Stimulated activated CD4-positive, alpha-beta T cell treated with anti-CD3 and anti-CD28 coated beads, Interleukin-2, amount 100 ng/mL, for 48 hours (primary cell): ENCODE results near the gene DGCR2.

Experiments used
- DNase-seq, 2 donors: peaks; one replicate each; pipeline ENCODE4 v3.0.0-alpha.2; 2020

DGCR2 gene

DNA sequence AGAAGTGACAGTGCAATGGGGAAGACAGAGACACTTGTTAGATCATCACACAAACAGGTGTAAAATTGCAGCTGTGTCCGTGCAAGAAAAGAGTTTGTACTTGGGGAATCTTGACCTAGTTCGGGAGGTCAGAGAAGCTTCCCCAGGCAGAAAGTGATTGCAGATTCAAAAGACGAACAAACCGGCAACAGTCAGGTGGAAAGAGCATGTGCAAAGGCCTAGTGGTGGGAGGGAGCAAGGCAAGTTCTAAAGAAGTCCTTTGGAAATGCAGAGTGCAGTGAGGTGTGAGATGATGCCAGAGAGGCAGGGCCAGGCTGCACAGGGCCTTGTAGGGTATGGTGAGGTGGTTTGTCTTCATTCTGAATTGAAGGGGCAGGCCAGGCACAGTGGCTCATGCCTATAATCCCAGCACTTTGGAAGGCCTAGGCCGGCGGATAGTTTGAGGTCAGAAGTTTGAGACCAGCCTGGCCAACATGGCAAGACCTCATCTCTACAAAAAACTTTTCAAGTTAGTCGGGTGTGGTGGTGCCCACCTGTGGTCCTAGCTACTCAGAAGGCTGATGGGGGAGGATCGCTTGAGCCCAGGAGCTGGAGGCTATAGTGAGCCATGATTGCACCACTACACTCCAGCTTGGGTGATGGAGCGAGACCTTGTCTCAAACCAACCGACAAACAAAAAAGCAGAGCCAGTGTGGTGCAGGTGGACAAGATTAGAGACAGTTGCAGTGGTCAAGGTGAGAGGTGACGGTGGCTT lies 24.2 kb upstream of the DGCR2 start:
- DNase-seq = no peak

DNA sequence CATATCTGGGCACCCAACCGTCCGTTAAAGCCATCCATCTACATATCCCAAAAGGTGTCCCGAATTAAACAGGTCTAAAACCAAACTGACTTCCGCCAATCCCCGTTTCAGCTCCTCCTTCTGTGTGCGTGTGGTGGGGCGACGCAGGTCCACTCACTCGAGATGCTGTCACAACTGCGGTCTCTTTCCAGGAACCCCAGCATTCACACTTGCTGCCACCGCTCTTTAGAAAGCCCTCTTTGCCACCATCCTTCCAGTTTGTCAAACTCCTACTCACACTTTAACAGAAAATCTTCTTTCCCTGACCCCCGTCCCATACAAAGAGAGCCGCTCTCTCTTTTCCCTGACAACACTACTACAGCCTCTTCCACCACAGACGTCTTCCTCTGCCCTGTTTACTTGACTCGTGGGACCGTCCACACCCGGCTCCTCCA lies 21.8 kb upstream of the DGCR2 start:
- peak; percentile 34 for DNase-seq

DNA sequence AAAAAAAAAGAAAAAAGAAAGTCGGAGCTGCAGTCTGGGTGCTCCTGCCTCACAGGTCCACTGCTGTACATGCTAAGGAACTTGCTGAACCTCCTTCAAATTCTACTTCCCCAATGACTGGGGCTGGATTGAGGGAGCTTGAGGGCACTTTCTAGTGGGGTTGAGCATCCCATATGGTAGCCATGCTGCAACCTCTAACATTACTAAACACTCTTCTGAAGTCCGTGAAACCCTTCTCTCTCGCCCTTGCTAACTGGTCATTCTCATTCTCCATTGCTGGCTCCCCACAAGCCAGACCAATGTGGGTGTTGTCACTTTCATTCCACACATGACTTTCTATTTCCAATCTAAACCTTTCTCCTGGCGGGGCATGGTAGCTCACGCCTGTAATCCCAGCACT lies 21.0 kb upstream of the DGCR2 start:
- DNase-seq = no peak

DNA sequence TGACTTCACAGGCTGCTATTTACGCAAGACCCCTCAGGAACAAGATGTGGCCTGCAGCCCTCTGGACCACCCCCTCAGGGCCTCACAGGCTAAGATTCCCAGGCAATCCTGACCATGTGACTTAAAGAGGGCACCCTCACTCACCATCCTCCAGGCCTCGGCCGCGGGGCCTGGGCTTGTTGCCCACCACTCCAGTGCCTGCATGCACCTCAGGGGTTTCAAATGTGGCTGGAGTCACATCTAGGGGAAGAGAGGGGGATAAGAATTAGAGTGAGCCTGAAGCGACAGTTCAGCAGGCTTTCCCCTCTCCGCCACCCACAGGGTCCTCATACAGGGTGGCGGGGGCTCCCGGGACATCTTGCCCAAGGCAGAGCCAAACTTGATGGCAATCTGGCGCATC lies 20.2 kb upstream of the DGCR2 start:
- no peak for DNase-seq

DNA sequence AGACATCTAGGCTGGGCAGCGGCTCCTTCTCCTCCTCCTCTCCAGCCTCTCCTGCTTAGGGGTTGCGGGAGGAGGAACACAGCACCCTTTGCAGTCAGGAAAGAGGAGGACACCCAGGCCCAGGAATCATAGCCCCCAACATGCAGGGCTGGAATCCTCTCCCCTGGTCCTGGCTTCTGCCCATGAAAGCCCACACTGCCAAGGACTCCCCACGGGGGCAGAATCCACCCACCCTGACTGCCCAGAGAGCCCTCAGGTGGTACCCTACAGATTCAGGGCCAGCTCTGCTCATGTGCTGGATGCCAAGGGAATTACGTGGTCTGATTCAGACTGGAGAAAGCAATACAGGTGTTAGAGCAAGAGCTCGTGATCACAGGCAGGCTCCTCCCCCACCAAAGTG lies 17.8 kb upstream of the DGCR2 start:
- DNase-seq = no peak

DNA sequence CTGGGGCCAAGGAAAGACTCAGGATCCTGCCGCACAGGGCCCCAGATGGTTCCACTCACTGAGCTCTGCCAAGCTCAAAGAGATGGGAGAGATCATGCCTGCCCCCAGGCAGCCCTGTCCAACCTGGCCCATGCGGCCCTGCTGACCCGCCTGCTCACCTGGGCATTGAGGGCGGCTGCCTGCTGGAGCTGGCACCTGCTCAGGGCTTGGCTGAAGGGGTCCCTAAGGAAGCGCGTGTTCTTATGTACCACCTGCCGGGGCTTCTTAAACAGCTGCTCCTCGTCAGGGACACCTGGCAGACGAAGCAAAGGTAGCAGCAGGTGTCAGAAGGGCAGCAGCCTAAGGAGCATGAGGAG lies 16.8 kb upstream of the DGCR2 start:
- DNase-seq = no peak

DNA sequence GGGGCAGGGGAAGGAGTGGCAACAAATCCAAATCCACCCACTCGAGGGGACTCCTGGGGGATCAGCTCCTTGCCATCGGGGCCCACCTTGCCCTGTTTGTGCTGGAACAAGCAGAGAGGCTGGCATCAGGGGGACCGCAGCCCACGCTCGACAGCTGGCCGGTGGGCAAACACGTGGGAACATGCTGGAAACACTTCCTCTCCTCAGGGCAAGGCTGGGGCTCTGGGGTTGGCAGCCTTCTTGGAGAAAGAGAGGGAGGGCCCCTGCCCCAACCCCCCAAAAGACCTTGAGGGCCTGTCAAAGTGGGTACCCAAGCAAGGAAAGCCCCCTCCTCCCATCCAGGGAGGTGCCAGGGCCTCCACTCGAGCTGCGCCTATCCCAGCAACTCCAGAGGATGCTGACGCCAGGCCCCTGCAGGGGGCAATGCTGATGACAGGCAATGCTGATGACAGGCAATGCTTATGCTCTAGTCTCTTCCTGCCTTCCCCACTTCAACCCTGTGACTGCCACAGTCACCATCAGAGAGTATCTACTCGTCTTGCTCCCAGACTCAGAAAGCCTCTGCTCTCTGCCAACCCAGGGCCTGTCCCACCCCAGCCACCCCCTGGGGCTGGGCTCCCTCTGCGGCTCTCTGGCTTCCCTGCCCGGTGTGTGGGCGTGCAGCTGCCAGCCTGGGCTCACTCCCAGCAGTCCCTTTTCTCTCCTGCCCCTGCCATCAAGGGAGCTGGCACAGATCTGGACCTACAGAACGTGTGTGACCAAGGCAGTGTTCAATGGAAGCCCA lies 16.2 kb upstream of the DGCR2 start:
- no peak for DNase-seq

DNA sequence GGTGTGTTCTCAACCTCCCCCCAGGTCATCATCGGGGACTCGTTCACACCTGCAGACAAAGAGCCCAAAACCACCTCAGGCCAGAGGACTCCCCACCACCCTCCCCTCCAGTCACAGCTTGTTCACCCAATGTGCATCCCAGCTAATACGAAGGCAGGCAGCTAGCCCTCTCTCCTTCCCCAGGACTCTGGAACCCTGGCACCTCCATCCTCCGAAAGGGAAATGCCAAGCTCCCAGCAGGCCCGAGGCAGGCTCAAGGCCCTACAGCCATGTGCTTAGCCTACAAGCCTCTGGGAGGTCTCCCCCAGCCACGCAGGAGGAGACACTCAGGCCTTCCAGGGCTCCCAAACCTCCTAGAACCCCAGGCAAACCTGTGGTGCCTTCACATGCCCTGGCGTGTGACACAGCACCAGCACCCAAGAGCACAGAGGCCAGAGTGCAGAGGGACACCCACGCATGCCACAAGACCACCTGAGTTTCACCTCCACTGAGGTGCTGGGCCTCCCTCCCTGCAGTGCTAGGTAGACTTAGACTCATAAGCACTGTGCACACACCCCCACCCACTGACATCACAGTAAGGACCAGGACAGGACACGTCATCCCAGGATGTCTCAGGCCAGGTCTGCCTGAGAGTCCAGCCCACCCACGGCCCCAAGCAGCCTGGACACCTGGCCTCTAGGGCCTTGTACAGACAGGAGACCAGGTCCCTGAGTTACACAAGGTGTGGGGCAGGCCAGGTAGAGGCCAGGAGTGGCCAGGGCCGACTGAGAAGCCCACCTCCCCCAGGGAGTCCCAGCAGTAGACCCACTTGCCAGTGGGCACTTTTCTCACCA lies 15.4 kb upstream of the DGCR2 start:
- no peak for DNase-seq

DNA sequence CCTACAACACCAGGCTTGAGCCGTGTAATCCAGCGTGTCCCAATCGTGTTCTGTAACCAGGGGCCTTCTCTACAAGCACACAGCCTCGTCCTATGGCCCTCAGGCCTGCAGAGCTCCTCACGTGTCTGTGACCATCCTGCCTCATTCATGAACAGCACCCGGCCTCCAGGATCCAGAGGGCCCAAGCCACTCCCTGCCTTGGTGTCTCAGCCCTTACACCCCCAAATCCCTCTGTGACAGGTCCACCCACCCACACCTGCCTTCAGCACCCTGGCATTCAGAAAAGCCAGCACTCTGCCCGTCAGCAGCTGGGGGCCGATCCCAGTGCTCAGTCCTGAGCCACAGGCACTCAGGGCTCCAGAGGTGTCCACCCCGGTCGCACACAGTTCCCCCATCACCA lies 14.7 kb upstream of the DGCR2 start:
- no peak for DNase-seq

DNA sequence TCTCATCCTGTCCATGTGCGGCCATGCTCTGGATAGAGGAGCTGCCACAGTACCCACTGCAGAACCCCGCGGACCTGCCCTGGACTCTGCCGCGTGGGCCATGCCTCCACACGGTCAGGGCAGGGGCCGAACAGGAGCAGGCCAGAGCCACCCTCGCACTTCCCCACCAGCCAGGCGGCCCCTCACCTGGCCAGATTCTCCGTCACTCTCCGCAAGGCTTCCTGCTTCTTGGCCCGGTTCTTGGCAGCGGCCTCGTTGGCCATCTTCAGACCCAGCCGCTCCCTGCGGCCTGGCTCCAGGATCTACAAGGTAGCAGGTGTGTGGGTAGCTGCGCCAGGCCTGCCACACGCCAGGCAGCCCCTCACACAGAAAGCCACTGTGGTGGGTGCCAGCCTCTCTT lies 12.7 kb upstream of the DGCR2 start:
- DNase-seq = no peak

DNA sequence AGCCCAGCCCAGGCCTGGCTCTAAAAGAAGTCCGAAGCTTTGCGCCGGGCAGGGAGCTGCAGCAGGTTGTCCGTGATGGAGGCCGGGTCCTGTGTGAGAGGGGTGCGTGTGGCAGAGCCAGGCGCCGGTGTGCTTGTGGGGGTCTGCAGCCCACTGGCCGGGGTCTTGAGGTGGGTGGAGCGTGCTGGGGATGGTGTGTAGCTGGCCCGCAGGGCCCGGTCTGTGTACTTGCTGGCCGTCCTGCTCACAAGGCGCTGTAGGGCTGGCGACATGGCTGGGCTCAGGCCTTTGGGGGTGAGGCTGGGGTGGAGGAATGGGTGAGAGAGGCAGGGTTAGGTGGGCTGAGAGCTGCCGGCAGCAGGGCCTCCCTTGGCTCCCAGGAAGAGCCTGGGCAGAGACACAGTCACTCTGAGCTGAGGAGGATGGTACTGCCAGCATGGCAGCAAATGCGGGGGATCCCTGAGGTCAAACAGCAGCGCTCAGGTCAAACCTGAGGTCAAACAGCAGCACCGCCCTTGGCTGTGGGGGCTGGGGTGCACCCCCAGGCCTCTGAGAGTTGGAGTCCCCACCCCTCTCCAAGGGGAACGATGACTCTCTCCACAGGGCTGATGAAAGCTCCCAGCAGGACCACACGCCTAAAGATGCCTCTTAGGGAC lies 12.1 kb upstream of the DGCR2 start:
- no peak for DNase-seq

DNA sequence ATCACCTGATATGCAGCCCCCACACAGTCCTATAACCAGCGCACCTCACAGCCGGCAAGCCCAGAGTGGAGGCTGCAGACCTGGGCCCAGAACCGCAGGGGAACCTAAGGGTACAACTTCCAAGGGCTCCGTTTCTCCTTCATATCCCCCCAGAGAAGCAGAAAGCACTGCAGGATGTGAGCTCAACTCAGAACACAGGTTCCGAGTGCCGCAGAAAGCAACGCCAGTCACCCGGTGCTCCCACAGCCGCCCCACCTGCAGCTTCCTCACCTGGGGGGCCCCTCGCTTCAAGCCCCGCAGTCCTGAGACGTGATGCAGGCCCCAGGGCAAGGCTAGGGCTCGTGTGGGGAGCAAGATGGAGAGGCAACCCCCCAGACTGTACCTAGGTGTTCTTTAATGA lies 11.3 kb upstream of the DGCR2 start:
- DNase-seq = no peak

DNA sequence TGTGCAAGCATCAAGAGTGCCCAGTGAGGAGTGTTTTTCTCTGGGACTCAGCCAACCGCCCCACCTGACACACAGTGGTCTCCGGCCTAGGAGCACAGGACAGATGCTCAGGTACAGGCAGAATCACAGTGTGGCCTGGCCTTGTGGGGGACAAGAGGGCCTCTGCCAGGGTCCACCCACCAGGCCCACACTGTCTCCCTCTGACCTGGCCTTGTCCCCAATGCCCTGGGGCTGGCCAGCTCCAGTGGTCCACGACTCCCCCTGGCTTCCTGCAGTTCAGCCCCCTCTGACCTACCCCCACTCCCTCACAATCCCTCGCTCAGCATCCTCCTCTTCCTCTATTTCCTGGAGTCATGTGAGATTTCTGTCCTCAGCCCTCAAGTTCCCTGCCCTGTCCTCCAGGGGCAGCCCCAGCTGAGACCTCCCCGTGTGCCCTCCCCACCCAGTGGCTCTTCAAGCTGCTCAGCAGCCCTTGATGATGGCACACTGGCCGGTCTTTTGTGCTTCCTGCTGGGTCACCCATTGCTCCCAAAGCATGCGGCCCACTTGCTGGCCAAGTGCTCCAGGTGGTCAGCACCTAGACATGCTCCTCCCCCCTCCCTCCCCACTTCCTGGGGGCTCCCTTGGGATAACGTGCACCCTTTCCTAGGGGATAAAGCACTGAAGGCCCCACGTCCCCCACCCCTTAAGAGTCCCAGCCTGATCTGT lies 10.6 kb upstream of the DGCR2 start:
- DNase-seq = no peak

DNA sequence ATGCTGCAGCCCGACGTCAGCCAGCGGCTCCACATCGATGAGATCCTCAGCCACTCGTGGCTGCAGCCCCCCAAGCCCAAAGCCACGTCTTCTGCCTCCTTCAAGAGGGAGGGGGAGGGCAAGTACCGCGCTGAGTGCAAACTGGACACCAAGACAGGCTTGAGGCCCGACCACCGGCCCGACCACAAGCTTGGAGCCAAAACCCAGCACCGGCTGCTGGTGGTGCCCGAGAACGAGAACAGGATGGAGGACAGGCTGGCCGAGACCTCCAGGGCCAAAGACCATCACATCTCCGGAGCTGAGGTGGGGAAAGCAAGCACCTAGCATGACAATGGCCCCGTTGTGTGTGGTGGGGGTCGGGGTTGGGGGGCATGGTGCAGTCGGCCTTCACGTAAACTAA lies 9.9 kb upstream of the DGCR2 start:
- no peak for DNase-seq

DNA sequence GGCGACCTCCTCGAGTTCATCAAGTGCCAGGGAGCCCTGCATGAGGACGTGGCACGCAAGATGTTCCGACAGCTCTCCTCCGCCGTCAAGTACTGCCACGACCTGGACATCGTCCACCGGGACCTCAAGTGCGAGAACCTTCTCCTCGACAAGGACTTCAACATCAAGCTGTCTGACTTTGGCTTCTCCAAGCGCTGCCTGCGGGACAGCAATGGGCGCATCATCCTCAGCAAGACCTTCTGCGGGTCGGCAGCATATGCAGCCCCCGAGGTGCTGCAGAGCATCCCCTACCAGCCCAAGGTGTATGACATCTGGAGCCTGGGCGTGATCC lies 9.4 kb upstream of the DGCR2 start:
- no peak for DNase-seq

DNA sequence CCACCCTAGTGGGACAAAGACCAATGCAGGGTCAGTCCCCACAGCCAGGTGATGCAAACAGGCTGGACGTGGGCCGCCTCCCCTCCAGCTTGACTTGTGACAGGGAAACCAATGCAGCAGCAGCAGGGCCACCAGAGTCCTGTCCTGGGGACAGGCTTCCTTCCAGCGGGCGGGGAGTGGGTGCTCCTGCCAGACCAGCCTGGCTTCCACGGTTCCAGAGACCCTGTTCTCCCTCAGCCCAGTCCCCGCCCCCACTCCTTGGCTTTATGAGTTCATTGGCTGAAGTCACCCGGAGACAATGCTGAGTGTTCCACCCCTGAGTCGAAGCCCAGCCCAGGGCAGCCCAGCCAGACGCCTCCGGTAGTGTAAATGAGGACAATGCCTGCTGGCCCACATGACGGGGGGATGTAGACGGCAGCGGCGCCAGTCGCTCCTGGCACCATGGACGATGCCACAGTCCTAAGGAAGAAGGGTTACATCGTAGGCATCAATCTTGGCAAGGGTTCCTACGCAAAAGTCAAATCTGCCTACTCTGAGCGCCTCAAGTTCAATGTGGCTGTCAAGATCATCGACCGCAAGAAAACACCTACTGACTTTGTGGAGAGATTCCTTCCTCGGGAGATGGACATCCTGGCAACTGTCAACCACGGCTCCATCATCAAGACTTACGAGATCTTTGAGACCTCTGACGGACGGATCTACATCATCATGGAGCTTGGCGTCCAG lies 8.9 kb upstream of the DGCR2 start, which contains the start of gene TSSK2:
Gene TSSK2 (plus strand): TSS at position 350 of the 726 bp plus-strand sequence. CDS start 92 bp downstream, at position 442.
- DNase-seq = no peak

DNA sequence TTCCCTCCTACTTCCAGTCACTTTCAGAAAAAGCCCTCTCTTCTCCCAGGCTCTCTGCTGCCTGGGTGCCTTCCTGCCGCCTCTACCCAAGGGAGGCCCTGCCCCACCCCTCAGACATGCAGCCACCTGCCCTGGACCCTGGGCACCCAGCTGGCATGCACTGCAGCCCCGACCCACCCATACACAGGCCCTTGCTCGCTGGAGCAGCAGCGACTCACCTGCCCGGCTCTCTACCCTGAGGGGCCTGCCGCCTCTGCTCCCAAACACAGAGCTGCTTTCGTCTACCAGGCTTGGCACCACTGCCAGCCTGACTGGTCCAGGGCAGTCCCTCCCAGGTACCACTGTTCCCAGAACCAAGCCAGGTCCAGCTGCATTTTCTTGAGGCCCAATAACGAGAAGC lies 7.7 kb upstream of the DGCR2 start:
- DNase-seq = no peak

DNA sequence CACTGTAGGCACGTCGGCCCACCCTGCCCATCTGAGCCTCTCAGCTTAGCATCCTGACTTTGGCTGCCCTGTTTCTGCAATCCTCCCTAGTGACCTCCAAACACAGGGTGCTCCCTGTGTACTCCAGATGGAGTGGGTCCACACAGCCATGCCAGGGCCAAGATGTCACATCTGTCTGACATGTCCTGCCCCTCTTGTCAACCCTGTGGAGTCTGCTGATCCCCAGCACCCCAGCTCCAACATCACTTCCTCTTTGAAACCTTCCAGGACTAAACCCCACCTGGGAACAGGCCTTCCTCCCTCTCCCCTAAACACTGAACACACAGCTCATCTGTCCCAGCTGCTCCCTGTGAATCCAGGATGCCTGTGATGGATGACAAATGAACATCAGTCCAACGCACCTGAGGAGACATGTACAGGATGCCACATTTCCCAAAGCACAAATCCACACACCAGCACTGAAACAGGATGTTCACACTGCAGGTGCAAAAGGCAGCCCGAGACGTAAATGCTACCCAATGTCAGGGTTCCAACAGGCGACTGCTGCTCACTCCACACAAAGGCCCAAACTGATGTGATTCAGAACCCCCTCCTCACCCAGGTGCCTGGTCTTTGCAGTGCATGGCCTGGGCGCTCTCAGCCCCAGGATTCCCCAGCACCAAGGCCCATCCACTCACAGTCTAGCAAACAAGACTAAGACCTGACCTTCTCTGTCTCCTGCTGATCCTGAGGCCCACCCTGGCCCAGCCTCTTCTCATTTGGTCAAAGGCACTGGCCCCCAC lies 6.9 kb upstream of the DGCR2 start:
- no peak for DNase-seq

DNA sequence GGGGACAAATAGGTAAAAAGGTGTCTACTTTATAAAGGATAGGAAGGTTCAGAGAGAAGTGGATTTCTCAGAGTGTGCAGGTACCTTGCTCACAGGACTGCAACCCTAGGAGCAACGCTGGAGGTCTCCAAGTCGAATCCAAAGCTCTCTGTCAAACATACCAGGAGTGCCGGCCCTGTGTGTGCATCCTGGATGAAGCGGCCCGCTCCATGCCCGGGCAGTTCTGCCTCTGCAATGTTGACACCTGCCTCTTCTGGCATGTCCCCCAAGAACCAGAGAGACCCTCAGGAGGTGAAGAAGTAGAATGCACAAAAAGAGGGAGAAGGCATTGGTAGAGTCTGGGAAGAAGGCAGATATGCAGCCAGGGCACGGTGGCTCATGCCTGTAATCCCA lies 5.8 kb upstream of the DGCR2 start:
- DNase-seq = no peak

DNA sequence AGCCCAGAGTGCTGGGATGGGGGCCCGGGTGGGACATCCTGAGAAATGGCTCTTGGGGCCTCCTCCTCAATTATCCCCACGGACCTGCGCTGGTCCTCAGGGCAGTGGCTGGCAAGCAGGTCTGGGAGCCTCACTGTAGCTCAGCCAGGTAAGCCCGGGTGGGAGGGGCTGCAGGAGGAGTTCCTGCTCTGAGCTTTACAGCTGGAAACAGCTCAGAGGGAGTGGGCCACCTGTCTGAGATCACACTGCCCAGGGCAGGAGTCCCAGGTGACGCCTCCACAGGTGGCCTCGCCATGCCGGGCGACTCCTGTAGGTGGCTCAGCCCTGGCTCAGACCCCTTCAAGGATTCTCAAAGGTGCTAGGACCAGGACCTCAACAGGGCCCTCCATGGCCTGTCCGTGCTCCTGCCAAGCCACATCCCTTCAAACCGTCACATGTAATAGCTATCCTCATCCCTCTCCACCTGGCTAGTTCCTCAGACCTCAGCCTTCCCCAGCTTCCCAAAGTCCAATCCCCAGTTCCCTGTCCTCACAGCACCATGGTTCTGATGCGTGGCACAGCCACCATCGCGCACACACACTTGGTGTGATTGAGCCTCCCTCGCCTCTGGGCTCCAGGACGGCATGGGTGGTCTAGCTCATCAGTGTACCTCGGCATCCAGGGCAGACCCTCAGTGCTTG lies 5.3 kb upstream of the DGCR2 start:
- no peak for DNase-seq
